ENCODE measurements around the gene WWOX.

Gene WWOX

DNA sequence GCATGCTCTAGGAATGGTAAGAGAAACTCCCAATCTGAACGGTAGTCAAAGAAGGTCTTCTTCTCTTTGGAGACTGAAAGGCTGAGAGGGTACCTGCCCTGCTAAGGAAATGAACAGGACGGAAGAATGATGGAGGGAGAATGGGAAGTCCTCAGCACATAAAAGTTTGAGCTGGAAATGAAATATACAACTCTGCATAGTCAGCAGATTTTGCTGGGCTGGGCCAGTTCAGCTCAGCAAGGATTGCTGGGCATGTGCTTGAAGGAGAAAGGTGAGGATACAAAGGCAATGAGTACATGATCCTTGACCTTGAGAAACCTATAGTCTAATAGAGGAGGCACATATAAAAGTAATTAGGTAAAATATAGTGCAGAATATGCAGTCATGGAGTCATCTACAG, 831.8 kb downstream of the WWOX start:
- H3K27ac ChIP-seq (ENCODE audit: low read length) = no peak overlapping the region
- no peaks in the 10 kb centered on the region for H4K20me1 ChIP-seq (ENCODE audit: insufficient read depth, low read length)
- H3K9ac ChIP-seq (ENCODE audit: low read depth, low read length) = no peak overlapping the region
- H3K79me2 ChIP-seq (ENCODE audit: insufficient read depth, low read length) = no peaks in the 10 kb centered on the region
- no peak for DNase-seq
- no peaks in the 10 kb centered on the region; the same call in 1 of the 2 replicates for H3K4me1 ChIP-seq (ENCODE audit: insufficient read depth, low read length)
- TF ChIP-seq, protein P1, sequence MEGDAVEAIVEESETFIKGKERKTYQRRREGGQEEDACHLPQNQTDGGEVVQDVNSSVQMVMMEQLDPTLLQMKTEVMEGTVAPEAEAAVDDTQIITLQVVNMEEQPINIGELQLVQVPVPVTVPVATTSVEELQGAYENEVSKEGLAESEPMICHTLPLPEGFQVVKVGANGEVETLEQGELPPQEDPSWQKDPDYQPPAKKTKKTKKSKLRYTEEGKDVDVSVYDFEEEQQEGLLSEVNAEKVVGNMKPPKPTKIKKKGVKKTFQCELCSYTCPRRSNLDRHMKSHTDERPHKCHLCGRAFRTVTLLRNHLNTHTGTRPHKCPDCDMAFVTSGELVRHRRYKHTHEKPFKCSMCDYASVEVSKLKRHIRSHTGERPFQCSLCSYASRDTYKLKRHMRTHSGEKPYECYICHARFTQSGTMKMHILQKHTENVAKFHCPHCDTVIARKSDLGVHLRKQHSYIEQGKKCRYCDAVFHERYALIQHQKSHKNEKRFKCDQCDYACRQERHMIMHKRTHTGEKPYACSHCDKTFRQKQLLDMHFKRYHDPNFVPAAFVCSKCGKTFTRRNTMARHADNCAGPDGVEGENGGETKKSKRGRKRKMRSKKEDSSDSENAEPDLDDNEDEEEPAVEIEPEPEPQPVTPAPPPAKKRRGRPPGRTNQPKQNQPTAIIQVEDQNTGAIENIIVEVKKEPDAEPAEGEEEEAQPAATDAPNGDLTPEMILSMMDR (IDR thresholded peaks at IDR 0.05; ENCODE audit: borderline replicate concordance, extremely low read depth, low read length, poor library complexity, severe bottlenecking) = no peak
- H3K27me3 ChIP-seq (ENCODE audit: insufficient read depth, low read length, poor library complexity) = no peaks in the 10 kb centered on the region
- no peaks in the 10 kb centered on the region for H3K9me3 ChIP-seq (ENCODE audit: insufficient read depth, low read length, severe bottlenecking)
- ATAC-seq (ENCODE audit: insufficient read depth, low read depth) = no peak
- no peak overlapping the region for H2AFZ ChIP-seq (ENCODE audit: low read depth, low read length)
- no peak overlapping the region for H3K4me2 ChIP-seq (ENCODE audit: insufficient read depth, low read length)
- H3K36me3 ChIP-seq (ENCODE audit: insufficient read depth, low read length) = no peaks in the 10 kb centered on the region
- H3K4me3 ChIP-seq (ENCODE audit: low read depth in 1 of 2, low read length in 2 of 2) = no peak overlapping the region

DNA sequence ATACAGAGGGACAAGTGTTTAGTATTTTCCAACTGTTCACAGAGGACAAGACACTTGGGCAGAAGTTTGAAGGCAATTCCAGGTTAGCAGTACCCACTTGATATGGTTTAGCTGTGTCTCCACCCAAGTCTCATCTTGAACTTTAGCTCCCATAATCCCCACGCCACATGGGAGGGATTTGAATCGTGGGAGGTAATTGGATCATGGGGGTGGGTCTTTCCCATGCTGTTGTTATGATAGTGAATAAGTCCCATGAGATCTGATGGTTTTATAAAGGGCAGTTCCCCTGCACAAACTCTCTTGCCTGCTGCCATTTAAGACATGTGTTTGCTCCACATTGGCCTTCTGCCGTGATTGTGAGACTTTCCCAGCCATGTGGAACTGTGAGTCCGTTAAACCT, 832.2 kb downstream of the WWOX start:
- Histone ChIP-seq H3K27ac (ENCODE audit: low read length) (no peak overlapping the region), H3K36me3 (ENCODE audit: insufficient read depth, low read length) (no peaks in the 10 kb centered on the region), H4K20me1 (ENCODE audit: insufficient read depth, low read length) (no peaks in the 10 kb centered on the region), H3K4me3 (ENCODE audit: low read depth in 1 of 2, low read length in 2 of 2) (no peak overlapping the region), H3K4me1 (ENCODE audit: insufficient read depth, low read length) (no peaks in the 10 kb centered on the region; the same call in 1 of the 2 replicates), H3K9ac (ENCODE audit: low read depth, low read length) (no peak overlapping the region), H3K79me2 (ENCODE audit: insufficient read depth, low read length) (no peaks in the 10 kb centered on the region), H3K9me3 (ENCODE audit: insufficient read depth, low read length, severe bottlenecking) (no peaks in the 10 kb centered on the region), H3K27me3 (ENCODE audit: insufficient read depth, low read length, poor library complexity) (no peaks in the 10 kb centered on the region), H3K4me2 (ENCODE audit: insufficient read depth, low read length) (no peak overlapping the region), H2AFZ (ENCODE audit: low read depth, low read length) (no peak overlapping the region)
- DNase-seq = no peak
- no peak for TF ChIP-seq EZH2 (IDR thresholded peaks at IDR 0.05; ENCODE audit: borderline replicate concordance, low read depth, low read length, severe bottlenecking)
- TF ChIP-seq, protein P1 (IDR thresholded peaks at IDR 0.05; ENCODE audit: borderline replicate concordance, extremely low read depth, low read length, poor library complexity, severe bottlenecking) = no peak
- ATAC-seq (ENCODE audit: insufficient read depth, low read depth) = no peak

DNA sequence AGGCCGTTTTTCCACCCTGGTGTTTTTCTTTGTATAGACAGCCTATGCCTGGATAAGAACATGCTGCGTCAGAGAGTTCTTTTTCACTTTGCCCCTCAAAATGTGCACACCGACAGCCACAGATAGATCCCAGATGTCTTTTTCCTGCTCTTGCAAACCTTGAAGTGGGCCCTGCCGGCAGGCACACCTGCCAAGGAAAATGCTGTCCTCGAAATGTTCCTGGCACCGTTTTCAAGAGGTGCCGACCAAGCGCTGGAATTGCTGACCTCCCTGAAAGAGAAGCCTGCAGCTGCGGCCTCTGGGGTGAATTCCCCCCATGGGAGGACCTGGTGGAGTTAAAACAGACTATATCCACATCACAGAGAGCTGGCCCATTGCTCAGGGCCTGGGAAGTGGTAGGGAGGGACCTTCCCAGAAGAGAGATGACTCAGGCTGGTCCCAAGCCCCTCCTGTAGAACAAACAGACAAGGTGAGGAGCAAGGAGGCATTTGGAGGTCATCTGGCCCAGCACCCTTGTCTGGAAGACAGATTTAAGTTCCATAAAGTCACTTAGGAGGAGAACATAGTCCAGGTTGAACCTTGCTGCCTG, 833.0 kb downstream of the WWOX start:
- no peaks in the 10 kb centered on the region for H3K27me3 ChIP-seq (ENCODE audit: insufficient read depth, low read length, poor library complexity)
- H3K27ac ChIP-seq (ENCODE audit: low read length) = no peak overlapping the region
- no peak for TF ChIP-seq EZH2 (IDR thresholded peaks at IDR 0.05; ENCODE audit: borderline replicate concordance, low read depth, low read length, severe bottlenecking)
- TF ChIP-seq, protein P1 (IDR thresholded peaks at IDR 0.05; ENCODE audit: borderline replicate concordance, extremely low read depth, low read length, poor library complexity, severe bottlenecking) = no peak
- H3K4me1 ChIP-seq (ENCODE audit: insufficient read depth, low read length) = no peaks in the 10 kb centered on the region
- no peaks in the 10 kb centered on the region for H3K9me3 ChIP-seq (ENCODE audit: insufficient read depth, low read length, severe bottlenecking)
- H3K36me3 ChIP-seq (ENCODE audit: insufficient read depth, low read length) = no peaks in the 10 kb centered on the region
- H3K4me3 ChIP-seq (ENCODE audit: low read depth in 1 of 2, low read length in 2 of 2) = no peak overlapping the region
- no peaks in the 10 kb centered on the region for H4K20me1 ChIP-seq (ENCODE audit: insufficient read depth, low read length)
- no peak overlapping the region for H2AFZ ChIP-seq (ENCODE audit: low read depth, low read length)
- ATAC-seq (ENCODE audit: insufficient read depth, low read depth) (no peak), DNase-seq (no peak)
- no peaks in the 10 kb centered on the region for H3K79me2 ChIP-seq (ENCODE audit: insufficient read depth, low read length)
- H3K4me2 ChIP-seq (ENCODE audit: insufficient read depth, low read length) = no peak overlapping the region
- no peak overlapping the region for H3K9ac ChIP-seq (ENCODE audit: low read depth, low read length)

DNA sequence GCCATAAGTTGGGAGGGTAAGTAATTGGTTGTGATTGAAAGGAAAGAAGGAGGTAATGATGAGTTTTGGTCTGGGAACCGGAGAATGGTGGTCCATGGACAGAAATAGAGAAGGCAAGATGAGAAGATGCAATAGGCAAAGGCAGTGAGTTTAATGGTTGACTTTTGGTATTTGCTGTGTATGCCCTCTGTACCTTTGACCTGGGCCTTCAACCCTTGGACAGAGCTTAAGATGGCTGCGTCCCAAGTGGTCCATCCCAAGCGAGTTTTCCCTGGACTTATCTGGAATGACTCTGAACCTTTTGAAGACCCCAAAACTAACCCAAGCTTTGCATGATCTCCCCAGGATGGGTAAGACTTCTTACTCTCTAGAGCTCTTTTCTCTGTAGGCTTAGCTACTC, 836.6 kb downstream of the WWOX start:
- Histone ChIP-seq H3K4me3 (ENCODE audit: low read depth in 1 of 2, low read length in 2 of 2) (no peak overlapping the region), H3K27ac (ENCODE audit: low read length) (no peak overlapping the region), H3K9ac (ENCODE audit: low read depth, low read length) (no peak overlapping the region), H3K79me2 (ENCODE audit: insufficient read depth, low read length) (no peaks in the 10 kb centered on the region), H3K4me1 (ENCODE audit: insufficient read depth, low read length) (no peaks in the 10 kb centered on the region), H3K4me2 (ENCODE audit: insufficient read depth, low read length) (no peak overlapping the region), H3K36me3 (ENCODE audit: insufficient read depth, low read length) (no peaks in the 10 kb centered on the region), H4K20me1 (ENCODE audit: insufficient read depth, low read length) (no peaks in the 10 kb centered on the region), H3K9me3 (ENCODE audit: insufficient read depth, low read length, severe bottlenecking) (no peaks in the 10 kb centered on the region), H2AFZ (ENCODE audit: low read depth, low read length) (no peak overlapping the region), H3K27me3 (ENCODE audit: insufficient read depth, low read length, poor library complexity) (no peaks in the 10 kb centered on the region)
- DNase-seq (no peak), ATAC-seq (ENCODE audit: insufficient read depth, low read depth) (no peak)
- TF ChIP-seq, protein P1 (IDR thresholded peaks at IDR 0.05; ENCODE audit: borderline replicate concordance, extremely low read depth, low read length, poor library complexity, severe bottlenecking) = no peak
- no peak for TF ChIP-seq EZH2 (IDR thresholded peaks at IDR 0.05; ENCODE audit: borderline replicate concordance, low read depth, low read length, severe bottlenecking)
